ENCODE results near the gene QTRT2.

Gene QTRT2

GRCh38 chr3:114092151-114093015 is 35.8 kb downstream of the QTRT2 start:
- DNase-seq (ENCODE audit: insufficient read length, low spot score) (no peak), FAIRE-seq (no peak)
- no peak for TF ChIP-seq TAF1 (IDR thresholded peaks at IDR 0.05; ENCODE audit: low read depth, low read length)
- no peak for TF ChIP-seq POU2F2 (IDR thresholded peaks at IDR 0.05; ENCODE audit: low read depth, low read length)
- TF ChIP-seq PAX5 (IDR thresholded peaks at IDR 0.05; ENCODE audit: insufficient read depth, low read length, severe bottlenecking), result no peak
- no peak for TF ChIP-seq POLR2A (IDR thresholded peaks at IDR 0.05; ENCODE audit: low read depth, low read length)
- TF ChIP-seq POLR2AphosphoS5 (IDR thresholded peaks at IDR 0.05; ENCODE audit: low read depth, low read length), result no peak
- TF ChIP-seq SPI1 (IDR thresholded peaks at IDR 0.05; ENCODE audit: low read depth, low read length), result no peak

DNA sequence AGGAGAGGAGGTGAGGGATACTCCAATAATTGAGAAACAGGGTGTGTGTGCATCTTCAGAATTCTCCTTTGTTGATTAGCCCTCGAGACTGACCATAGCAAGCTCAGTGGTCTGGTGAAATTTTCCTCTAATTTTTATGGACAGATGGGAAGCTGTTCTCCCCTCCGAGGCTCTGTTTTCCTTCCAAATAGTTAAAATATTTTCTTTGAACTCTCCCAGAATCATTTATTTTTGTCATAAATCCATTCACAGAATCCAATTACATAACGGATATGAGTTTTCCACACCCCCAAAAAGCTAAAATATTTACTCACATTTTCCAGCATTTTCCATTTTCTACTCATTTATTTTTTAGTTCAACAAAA is 36.5 kb downstream of the QTRT2 start:
- TF ChIP-seq POU2F2 (IDR thresholded peaks at IDR 0.05; ENCODE audit: low read depth, low read length), result no peak
- no peak for TF ChIP-seq PAX5 (IDR thresholded peaks at IDR 0.05; ENCODE audit: insufficient read depth, low read length, severe bottlenecking)
- TF ChIP-seq TAF1 (IDR thresholded peaks at IDR 0.05; ENCODE audit: low read depth, low read length), result no peak
- no peak for TF ChIP-seq SPI1 (IDR thresholded peaks at IDR 0.05; ENCODE audit: low read depth, low read length)
- TF ChIP-seq POLR2A (IDR thresholded peaks at IDR 0.05; ENCODE audit: low read depth, low read length), result no peak
- no peak for TF ChIP-seq POLR2AphosphoS5 (IDR thresholded peaks at IDR 0.05; ENCODE audit: low read depth, low read length)
- FAIRE-seq, result no peak
- DNase-seq (ENCODE audit: insufficient read length, low spot score), result no peak

DNA sequence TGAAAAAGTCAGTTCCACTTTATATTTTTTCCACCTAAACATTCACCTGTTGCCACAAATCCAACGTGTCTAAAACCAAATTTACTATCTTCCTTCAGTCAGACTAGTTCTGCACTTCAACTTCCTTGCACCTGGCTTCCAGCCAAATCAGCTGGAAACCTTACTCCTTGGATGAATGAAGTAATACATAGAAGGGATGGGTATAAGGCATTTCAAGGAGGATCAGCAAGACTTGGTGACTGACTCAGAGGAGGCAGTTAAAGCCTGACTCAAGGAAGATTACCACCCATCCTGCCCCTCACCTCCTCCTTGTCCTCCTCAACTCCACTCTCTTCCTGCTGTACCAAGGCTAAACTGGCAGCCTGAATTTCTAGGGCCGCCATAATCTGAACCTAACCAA is 37.1 kb downstream of the QTRT2 start:
- TF ChIP-seq POLR2AphosphoS5 (IDR thresholded peaks at IDR 0.05; ENCODE audit: low read depth, low read length) (no peak), TAF1 (IDR thresholded peaks at IDR 0.05; ENCODE audit: low read depth, low read length) (no peak), SPI1 (IDR thresholded peaks at IDR 0.05; ENCODE audit: low read depth, low read length) (no peak), POLR2A (IDR thresholded peaks at IDR 0.05; ENCODE audit: low read depth, low read length) (no peak), PAX5 (IDR thresholded peaks at IDR 0.05; ENCODE audit: insufficient read depth, low read length, severe bottlenecking) (no peak), POU2F2 (IDR thresholded peaks at IDR 0.05; ENCODE audit: low read depth, low read length) (no peak)
- DNase-seq (ENCODE audit: insufficient read length, low spot score) (no peak), FAIRE-seq (no peak)

GRCh38 chr3:114095796-114096195 is 39.3 kb downstream of the QTRT2 start:
- no peak for FAIRE-seq
- TF ChIP-seq POLR2AphosphoS5 (IDR thresholded peaks at IDR 0.05; ENCODE audit: low read depth, low read length) (no peak), POU2F2 (IDR thresholded peaks at IDR 0.05; ENCODE audit: low read depth, low read length) (no peak), POLR2A (IDR thresholded peaks at IDR 0.05; ENCODE audit: low read depth, low read length) (no peak), PAX5 (IDR thresholded peaks at IDR 0.05; ENCODE audit: insufficient read depth, low read length, severe bottlenecking) (no peak), TAF1 (IDR thresholded peaks at IDR 0.05; ENCODE audit: low read depth, low read length) (no peak), SPI1 (IDR thresholded peaks at IDR 0.05; ENCODE audit: low read depth, low read length) (no peak)

DNA sequence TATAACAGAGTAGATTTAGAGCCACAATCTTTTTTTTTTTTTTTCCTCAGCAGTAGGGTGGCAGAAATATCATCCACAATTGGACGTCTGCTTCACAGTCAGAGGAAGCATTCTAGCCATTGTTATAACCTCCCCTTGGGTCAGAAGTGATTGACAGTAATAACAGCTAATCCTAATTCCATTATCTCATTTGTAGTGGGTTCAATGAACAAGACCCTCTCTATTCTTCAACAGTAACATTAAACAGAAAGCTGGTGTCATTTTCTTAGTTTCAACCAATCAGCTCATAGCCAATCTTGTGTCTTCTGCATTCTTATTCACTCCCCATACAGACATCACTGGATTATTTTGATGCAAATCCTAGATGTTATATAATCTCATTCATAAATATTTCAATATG is 44.6 kb downstream of the QTRT2 start:
- TF ChIP-seq TAF1 (IDR thresholded peaks at IDR 0.05; ENCODE audit: low read depth, low read length) (no peak), POU2F2 (IDR thresholded peaks at IDR 0.05; ENCODE audit: low read depth, low read length) (no peak), PAX5 (IDR thresholded peaks at IDR 0.05; ENCODE audit: insufficient read depth, low read length, severe bottlenecking) (no peak), POLR2AphosphoS5 (IDR thresholded peaks at IDR 0.05; ENCODE audit: low read depth, low read length) (no peak), SPI1 (IDR thresholded peaks at IDR 0.05; ENCODE audit: low read depth, low read length) (no peak), POLR2A (IDR thresholded peaks at IDR 0.05; ENCODE audit: low read depth, low read length) (no peak)
- FAIRE-seq, result no peak
- no peak for DNase-seq (ENCODE audit: insufficient read length, low spot score)

More at GRCh38 chr3:114095796-114096195, 39.3 kb downstream of the QTRT2 start:
- no peak for DNase-seq (ENCODE audit: insufficient read length, low spot score)

GRCh38 chr3:114103181-114103580 is 46.6 kb downstream of the QTRT2 start:
- FAIRE-seq, result no peak
- TF ChIP-seq POLR2AphosphoS5 (IDR thresholded peaks at IDR 0.05; ENCODE audit: low read depth, low read length) (no peak), TAF1 (IDR thresholded peaks at IDR 0.05; ENCODE audit: low read depth, low read length) (no peak), SPI1 (IDR thresholded peaks at IDR 0.05; ENCODE audit: low read depth, low read length) (no peak)

GRCh38 chr3:114103858-114104257 is 47.3 kb downstream of the QTRT2 start:
- TF ChIP-seq TAF1 (IDR thresholded peaks at IDR 0.05; ENCODE audit: low read depth, low read length) (no peak), SPI1 (IDR thresholded peaks at IDR 0.05; ENCODE audit: low read depth, low read length) (no peak), PAX5 (IDR thresholded peaks at IDR 0.05; ENCODE audit: insufficient read depth, low read length, severe bottlenecking) (no peak), POLR2A (IDR thresholded peaks at IDR 0.05; ENCODE audit: low read depth, low read length) (no peak), POLR2AphosphoS5 (IDR thresholded peaks at IDR 0.05; ENCODE audit: low read depth, low read length) (no peak), POU2F2 (IDR thresholded peaks at IDR 0.05; ENCODE audit: low read depth, low read length) (no peak)
- FAIRE-seq (no peak), DNase-seq (ENCODE audit: insufficient read length, low spot score) (no peak)

More at GRCh38 chr3:114103181-114103580, 46.6 kb downstream of the QTRT2 start:
- DNase-seq (ENCODE audit: insufficient read length, low spot score), result no peak

- FAIRE-seq, result no peak
Measured at GRCh38 chr3:114104414-114104813, 47.9 kb downstream of the QTRT2 start.

GRCh38 chr3:114108137-114108536 is 51.6 kb downstream of the QTRT2 start:
- no peak for TF ChIP-seq POLR2A (IDR thresholded peaks at IDR 0.05; ENCODE audit: low read depth, low read length)
- no peak for TF ChIP-seq TAF1 (IDR thresholded peaks at IDR 0.05; ENCODE audit: low read depth, low read length)
- no peak for TF ChIP-seq POU2F2 (IDR thresholded peaks at IDR 0.05; ENCODE audit: low read depth, low read length)
- no peak for TF ChIP-seq PAX5 (IDR thresholded peaks at IDR 0.05; ENCODE audit: insufficient read depth, low read length, severe bottlenecking)
- no peak for TF ChIP-seq SPI1 (IDR thresholded peaks at IDR 0.05; ENCODE audit: low read depth, low read length)
- no peak for TF ChIP-seq POLR2AphosphoS5 (IDR thresholded peaks at IDR 0.05; ENCODE audit: low read depth, low read length)
- DNase-seq (ENCODE audit: insufficient read length, low spot score) (no peak), FAIRE-seq (no peak)

More at GRCh38 chr3:114104414-114104813, 47.9 kb downstream of the QTRT2 start:
- DNase-seq (ENCODE audit: insufficient read length, low spot score), result no peak
- TF ChIP-seq POLR2AphosphoS5 (IDR thresholded peaks at IDR 0.05; ENCODE audit: low read depth, low read length), result no peak
- TF ChIP-seq POU2F2 (IDR thresholded peaks at IDR 0.05; ENCODE audit: low read depth, low read length), result no peak
- no peak for TF ChIP-seq TAF1 (IDR thresholded peaks at IDR 0.05; ENCODE audit: low read depth, low read length)
- TF ChIP-seq PAX5 (IDR thresholded peaks at IDR 0.05; ENCODE audit: insufficient read depth, low read length, severe bottlenecking), result no peak
- no peak for TF ChIP-seq POLR2A (IDR thresholded peaks at IDR 0.05; ENCODE audit: low read depth, low read length)
- no peak for TF ChIP-seq SPI1 (IDR thresholded peaks at IDR 0.05; ENCODE audit: low read depth, low read length)

Data from GM12891 (cell line).